CD4-positive, alpha-beta memory T cell (primary cell): Measurements from ENCODE around the gene DNER. TPM values are rescaled to one million over a fixed set of nuclear protein-coding genes. Genes with fewer than 3 reads are reported as not detected.

Source experiments
- CTCF ChIA-PET: fragments of 350-600 bp; sonication (Branson Sonifier 250); formaldehyde crosslinking; loops from one replicate; lab custom pipeline; 2021; ENCODE audit warnings: inconsistent platforms; ENCODE audit not compliant: partially characterized antibody; lab: Charles Lee
- POLR2A ChIA-PET: fragments of 350-600 bp; sonication (Branson Sonifier 250); formaldehyde crosslinking; loops from one replicate; lab custom pipeline; 2021; ENCODE audit not compliant: partially characterized antibody; lab: Charles Lee
- DNase-seq, 5 donors: peaks; one replicate each; pipeline versions ENCODE4 v3.0.0 to v3.0.0-alpha.2; 2020 to 2022; ENCODE audit warnings: mixed read lengths in 1 of 5
- H3K27ac ChIP-seq: one replicate; pipeline ENCODE4 v1.7.0; 2013; ENCODE audit warnings: low read depth, low read length
- H3K27me3 ChIP-seq: 2 replicates; pipeline ENCODE4 v1.7.0; 2013; ENCODE audit warnings: mild to moderate bottlenecking, low read length, moderate library complexity; ENCODE audit not compliant: insufficient read depth
- H3K36me3 ChIP-seq: 2 replicates; pipeline ENCODE4 v1.7.0; 2013; ENCODE audit warnings: mild to moderate bottlenecking, low read length, moderate library complexity; ENCODE audit not compliant: insufficient read depth
- H3K4me1 ChIP-seq: 2 replicates; pipeline ENCODE4 v1.7.0; 2013; ENCODE audit warnings: mild to moderate bottlenecking, low read length, moderate library complexity; ENCODE audit not compliant: insufficient read depth
- H3K4me3 ChIP-seq, 2 donors: one replicate each; pipeline ENCODE4 v1.7.0; 2013; ENCODE audit warnings: low read length in 2 of 2, mild to moderate bottlenecking in 1 of 2
- H3K9me3 ChIP-seq, 2 donors: one replicate each; pipeline ENCODE4 v1.7.0; 2013; ENCODE audit warnings: low read length in 2 of 2, control low read depth in 1 of 2; ENCODE audit not compliant: control insufficient read depth in 1 of 2
- H3K27ac Mint-ChIP-seq, 7 donors: one replicate each; pipeline ENCODE4 v1.8.0; 2020 to 2021; ENCODE audit warnings: mixed read lengths in 7 of 7, mild to moderate bottlenecking in 6 of 7, inconsistent platforms in 3 of 7, moderate library complexity in 3 of 7
- H3K27me3 Mint-ChIP-seq, 2 donors: one replicate each; pipeline ENCODE4 v1.8.0; 2020 to 2021; ENCODE audit warnings: mixed read lengths in 2 of 2
- H3K36me3 Mint-ChIP-seq, 2 donors: one replicate each; pipeline ENCODE4 v1.8.0; 2020 to 2021; ENCODE audit warnings: mixed read lengths in 2 of 2, inconsistent platforms in 1 of 2, mild to moderate bottlenecking in 1 of 2
- H3K4me1 Mint-ChIP-seq, 4 donors: one replicate each; pipeline ENCODE4 v1.8.0; 2020 to 2021; ENCODE audit warnings: mixed read lengths in 4 of 4, mild to moderate bottlenecking in 1 of 4
- H3K4me3 Mint-ChIP-seq, 8 donors: one replicate each; pipeline ENCODE4 v1.8.0; 2020 to 2021; ENCODE audit warnings: mixed read lengths in 8 of 8, mild to moderate bottlenecking in 7 of 8, moderate library complexity in 6 of 8, inconsistent platforms in 3 of 8
- H3K9me3 Mint-ChIP-seq, 8 donors: one replicate each; pipeline ENCODE4 v1.8.0; 2020 to 2021; ENCODE audit warnings: mixed read lengths in 8 of 8, mild to moderate bottlenecking in 5 of 8, inconsistent platforms in 3 of 8, moderate library complexity in 1 of 8
- intact Hi-C: fragments of 100-400 bp; cut with micrococcal nuclease; formaldehyde crosslinking; loops from one replicate; pipeline ENCODE4 v1.15.1; 2023
- polyA plus RNA-seq, 2 donors: library from polyadenylated mRNA; unstranded; fragments of 300-500 nt; fragmentation: Illumina TruSeq; gene quantifications; one replicate each; pipeline ENCODE4 v1.2.3, GENCODE V29; 2021
- total RNA-seq, 2 experiments: library from RNA; stranded (reverse); gene quantifications; one replicate each; pipeline ENCODE4 v1.2.3, GENCODE V29; 2021

DNER gene
- total and polyA plus RNA-seq, 4 experiments from 2014 or later: not detected

GRCh38 chr2:229501051-229501794, 213.1 kb downstream of the DNER start:
- POLR2A ChIA-PET: no interaction called here
- Histone ChIP-seq H3K27me3 (no peaks in the 10 kb centered on the region), H3K4me1 (no peaks in the 10 kb centered on the region), H3K9me3 (no peaks in the 10 kb centered on the region), H3K36me3 (no peaks in the 10 kb centered on the region), H3K4me3 (no peak overlapping the region), H3K27ac (no peak overlapping the region)
- Mint-ChIP-seq H3K36me3 (no peaks in the 10 kb centered on the region), H3K27ac (no peak overlapping the region), H3K9me3 (peaks cover 0 to 16% (median 7%) of the 10 kb centered on the region in 8 donors), H3K4me1 (no peaks in the 10 kb centered on the region), H3K27me3 (peaks cover 2 to 3% of the 10 kb centered on the region in 2 donors), H3K4me3 (no peak overlapping the region)
- CTCF ChIA-PET: no interaction called here
- intact Hi-C loops: no loop called here
- no peak for DNase-seq

DNA sequence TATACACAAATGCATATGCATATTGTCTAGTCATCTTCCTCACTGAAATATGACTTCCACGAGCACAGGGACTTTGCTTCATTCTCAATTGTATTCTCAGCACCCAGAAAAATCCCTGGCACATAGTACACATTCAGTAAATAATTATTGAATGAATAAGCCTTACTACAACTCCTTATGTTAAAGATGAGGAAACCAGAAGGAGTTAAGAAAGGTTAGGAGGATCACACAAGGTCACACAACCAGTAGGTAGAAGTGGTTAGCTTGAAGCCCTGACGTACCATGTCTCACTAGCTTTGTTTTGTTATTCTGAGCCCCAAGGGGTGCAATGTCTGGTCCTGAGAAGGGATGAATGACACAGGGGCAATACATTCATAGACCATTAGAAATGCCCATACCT, 222.3 kb downstream of the DNER start:
- Histone ChIP-seq H3K4me3 (no peak overlapping the region), H3K27me3 (no peaks in the 10 kb centered on the region), H3K9me3 (no peaks in the 10 kb centered on the region), H3K36me3 (no peaks in the 10 kb centered on the region), H3K27ac (no peak overlapping the region), H3K4me1 (no peaks in the 10 kb centered on the region)
- DNase-seq: no peak
- no peaks in the 10 kb centered on the region for H3K36me3 Mint-ChIP-seq
- H3K4me3 Mint-ChIP-seq: no peak overlapping the region
- H3K27ac Mint-ChIP-seq: no peak overlapping the region
- intact Hi-C loops: no loop called here
- CTCF ChIA-PET: no interaction called here
- peaks cover 0 to 10% (median 4%) of the 10 kb centered on the region in 8 donors for H3K9me3 Mint-ChIP-seq
- H3K27me3 Mint-ChIP-seq: peaks cover 3 to 6% of the 10 kb centered on the region in 2 donors
- POLR2A ChIA-PET: no interaction called here
- H3K4me1 Mint-ChIP-seq: no peaks in the 10 kb centered on the region

DNA sequence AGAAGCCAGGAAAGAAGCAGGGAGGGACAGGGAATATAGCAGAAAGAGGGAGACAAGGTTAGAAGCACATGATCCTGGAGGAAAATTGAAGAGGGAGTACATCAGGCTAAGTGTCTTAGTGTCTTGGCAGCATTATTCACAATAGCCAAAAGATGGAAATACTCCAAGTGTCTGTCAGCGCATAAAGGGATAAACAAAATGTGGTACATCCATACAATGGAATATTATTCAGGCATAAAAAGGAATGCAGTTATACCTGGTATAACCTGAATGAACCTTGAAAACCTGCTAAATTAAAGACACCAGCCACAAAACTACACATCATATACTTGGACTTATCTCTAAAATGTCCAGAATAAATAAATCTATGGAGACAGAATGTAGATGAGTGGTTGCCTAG, 224.2 kb downstream of the DNER start:
- no peak overlapping the region for H3K4me3 ChIP-seq
- H3K4me1 ChIP-seq: no peaks in the 10 kb centered on the region
- H3K36me3 ChIP-seq: no peaks in the 10 kb centered on the region
- no peak overlapping the region for H3K27ac ChIP-seq
- ChIA-PET CTCF (no interaction called here), POLR2A (no interaction called here)
- H3K27me3 Mint-ChIP-seq: peaks cover 3 to 6% of the 10 kb centered on the region in 2 donors
- no peak for DNase-seq
- no peaks in the 10 kb centered on the region for H3K36me3 Mint-ChIP-seq
- H3K4me1 Mint-ChIP-seq: no peaks in the 10 kb centered on the region
- no peaks in the 10 kb centered on the region for H3K27me3 ChIP-seq
- intact Hi-C loops: no loop called here
- H3K4me3 Mint-ChIP-seq: no peak overlapping the region
- peaks cover 0 to 10% (median 4%) of the 10 kb centered on the region in 8 donors for H3K9me3 Mint-ChIP-seq
- no peaks in the 10 kb centered on the region for H3K9me3 ChIP-seq
- no peak overlapping the region for H3K27ac Mint-ChIP-seq

DNA sequence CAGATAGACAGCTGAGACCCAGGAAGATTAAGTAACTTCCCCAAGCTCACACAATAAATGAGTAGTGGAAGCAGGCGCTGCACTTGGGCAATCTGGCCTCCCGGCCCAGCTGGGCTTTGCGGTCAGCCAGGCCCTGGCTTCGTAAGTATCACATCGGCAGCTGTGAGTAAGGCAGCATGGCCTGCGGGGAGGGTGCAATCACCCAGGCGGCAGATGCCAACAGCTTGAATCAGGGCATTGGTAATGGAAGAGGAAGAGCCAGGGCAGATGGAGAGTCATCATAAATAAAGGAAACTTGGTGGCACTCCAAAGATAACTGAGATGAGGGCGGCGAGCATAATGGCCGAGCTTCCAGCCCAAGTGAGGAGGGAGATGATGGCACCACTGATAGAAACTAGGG, 225.3 kb downstream of the DNER start:
- no peak overlapping the region for H3K27ac Mint-ChIP-seq
- H3K4me1 Mint-ChIP-seq: no peaks in the 10 kb centered on the region
- POLR2A ChIA-PET: no interaction called here

DNA sequence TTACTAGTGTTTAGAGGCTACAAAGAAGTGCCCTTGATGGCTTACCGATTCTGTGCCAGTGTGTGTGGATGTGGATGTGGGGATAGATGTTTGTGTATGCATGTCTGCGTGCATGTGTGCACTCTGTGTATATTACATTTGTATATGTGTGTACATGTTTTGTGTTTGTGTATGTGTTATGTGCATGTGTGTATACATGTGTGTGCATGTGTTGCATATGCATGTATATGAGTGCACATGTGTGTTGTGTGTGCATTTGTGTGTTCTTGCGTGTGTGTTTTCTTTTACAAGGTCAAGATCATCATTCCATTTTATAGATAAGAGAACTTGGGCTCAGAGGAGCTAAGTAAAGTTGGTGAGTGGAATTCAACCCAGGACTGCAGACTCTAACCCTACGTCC, 226.1 kb downstream of the DNER start:
- peaks cover 0 to 9% (median 4%) of the 10 kb centered on the region in 8 donors for H3K9me3 Mint-ChIP-seq
- ChIA-PET CTCF (no interaction called here), POLR2A (no interaction called here)
- no peak overlapping the region for H3K4me3 Mint-ChIP-seq
- no peaks in the 10 kb centered on the region for H3K36me3 ChIP-seq
- H3K27ac Mint-ChIP-seq: no peak overlapping the region
- no peaks in the 10 kb centered on the region for H3K4me1 ChIP-seq
- peaks cover 3 to 6% of the 10 kb centered on the region in 2 donors for H3K27me3 Mint-ChIP-seq
- no peak for DNase-seq
- intact Hi-C loops: no loop called here
- H3K4me3 ChIP-seq: no peak overlapping the region
- no peaks in the 10 kb centered on the region for H3K4me1 Mint-ChIP-seq
- H3K36me3 Mint-ChIP-seq: no peaks in the 10 kb centered on the region
- no peaks in the 10 kb centered on the region for H3K9me3 ChIP-seq
- no peaks in the 10 kb centered on the region for H3K27me3 ChIP-seq
- H3K27ac ChIP-seq: no peak overlapping the region

More for the DNA sequence above, 225.3 kb downstream of the DNER start:
- CTCF ChIA-PET: no interaction called here
- Mint-ChIP-seq H3K4me3 (no peak overlapping the region), H3K9me3 (peaks cover 0 to 9% (median 4%) of the 10 kb centered on the region in 8 donors), H3K27me3 (peaks cover 3 to 6% of the 10 kb centered on the region in 2 donors), H3K36me3 (no peaks in the 10 kb centered on the region)
- no peaks in the 10 kb centered on the region for H3K36me3 ChIP-seq
- no peaks in the 10 kb centered on the region for H3K27me3 ChIP-seq
- H3K4me3 ChIP-seq: no peak overlapping the region
- H3K27ac ChIP-seq: no peak overlapping the region
- DNase-seq: no peak
- intact Hi-C loops: no loop called here
- H3K9me3 ChIP-seq: no peaks in the 10 kb centered on the region
- no peaks in the 10 kb centered on the region for H3K4me1 ChIP-seq

DNA sequence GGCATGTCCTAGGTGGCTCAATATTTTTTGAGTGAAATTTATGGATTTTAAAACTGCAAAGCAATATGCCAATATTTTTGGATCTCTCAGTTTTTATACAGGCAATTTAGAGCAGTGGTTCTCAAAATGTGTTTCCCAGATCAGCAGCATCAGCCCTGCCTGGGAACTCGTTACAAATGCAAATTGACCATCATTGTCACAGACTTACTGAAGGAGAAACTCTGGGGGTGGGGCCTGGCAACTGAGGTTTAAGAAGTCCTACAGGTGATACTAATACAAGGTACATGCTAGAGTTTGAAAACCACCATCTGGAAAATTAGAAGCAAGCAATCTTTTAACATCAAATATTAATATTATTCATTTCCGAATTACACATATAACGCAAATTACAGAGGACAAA, 227.7 kb downstream of the DNER start:
- Histone ChIP-seq H3K4me1 (no peaks in the 10 kb centered on the region), H3K9me3 (no peaks in the 10 kb centered on the region), H3K36me3 (no peaks in the 10 kb centered on the region), H3K4me3 (no peak overlapping the region), H3K27me3 (no peaks in the 10 kb centered on the region), H3K27ac (no peak overlapping the region)
- ChIA-PET CTCF (no interaction called here), POLR2A (no interaction called here)
- no peak for DNase-seq
- H3K4me3 Mint-ChIP-seq: no peak overlapping the region
- H3K27ac Mint-ChIP-seq: no peak overlapping the region
- peaks cover 0 to 9% (median 4%) of the 10 kb centered on the region in 8 donors for H3K9me3 Mint-ChIP-seq
- H3K4me1 Mint-ChIP-seq: no peaks in the 10 kb centered on the region
- H3K36me3 Mint-ChIP-seq: no peaks in the 10 kb centered on the region
- intact Hi-C loops: no loop called here
- peaks cover 3% of the 10 kb centered on the region in 2 donors for H3K27me3 Mint-ChIP-seq

- no peaks in the 10 kb centered on the region for H3K4me1 ChIP-seq
These were observed 228.5 kb downstream of the DNER start for GRCh38 chr2:229485857-229486256.

More at GRCh38 chr2:229485857-229486256, 228.5 kb downstream of the DNER start:
- Mint-ChIP-seq H3K36me3 (no peaks in the 10 kb centered on the region), H3K4me3 (no peak overlapping the region), H3K27ac (no peak overlapping the region), H3K9me3 (peaks cover 0 to 7% (median 4%) of the 10 kb centered on the region in 8 donors), H3K27me3 (peaks cover 0 to 1% of the 10 kb centered on the region in 2 donors), H3K4me1 (no peaks in the 10 kb centered on the region)
- intact Hi-C loops: no loop called here
- no peak for DNase-seq
- Histone ChIP-seq H3K36me3 (no peaks in the 10 kb centered on the region), H3K27me3 (no peaks in the 10 kb centered on the region), H3K27ac (no peak overlapping the region), H3K4me3 (no peak overlapping the region), H3K9me3 (no peaks in the 10 kb centered on the region)
- ChIA-PET CTCF (no interaction called here), POLR2A (no interaction called here)
